HG02610 (cell line): ENCODE results near the gene PROX1.
"Not testable (repeated sequence)": the region's sequence is repeated elsewhere in the genome, so short reads cannot be mapped to it uniquely, and the experiment has no call there.

Experiments used
- ATAC-seq: cut with Tn5 transposase; IDR thresholded peaks from one replicate; pipeline ENCODE4 v1.9.1; 2021; ENCODE audit warnings: mild to moderate bottlenecking, moderate library complexity; ENCODE audit not compliant: unreplicated experiment

Gene PROX1

GRCh38 chr1:214066936-214067335, 79.2 kb downstream of the PROX1 start:
- ATAC-seq: no peak

- ATAC-seq: no peak
Measured at GRCh38 chr1:214067397-214067796, 79.6 kb downstream of the PROX1 start.

- no peak for ATAC-seq
Measured at GRCh38 chr1:214067853-214068703, 80.3 kb downstream of the PROX1 start.

GRCh38 chr1:214068979-214069378, 81.2 kb downstream of the PROX1 start:
- no peak for ATAC-seq

- ATAC-seq: no peak
Measured at GRCh38 chr1:214071469-214071868, 83.7 kb downstream of the PROX1 start.

GRCh38 chr1:214072426-214073157, 84.8 kb downstream of the PROX1 start:
- ATAC-seq: no peak

GRCh38 chr1:214074477-214074876, 86.7 kb downstream of the PROX1 start:
- ATAC-seq: no peak

- ATAC-seq: no peak
Measured at GRCh38 chr1:214075305-214075998, 87.7 kb downstream of the PROX1 start.

- no peak for ATAC-seq
Measured at GRCh38 chr1:214075999-214076707, 88.4 kb downstream of the PROX1 start.

- no peak for ATAC-seq
Measured at GRCh38 chr1:214076708-214077065, 88.9 kb downstream of the PROX1 start.

- ATAC-seq: no peak
Measured at GRCh38 chr1:214078950-214079349, 91.2 kb downstream of the PROX1 start.

- ATAC-seq: no peak
Measured at GRCh38 chr1:214085325-214085724, 97.6 kb downstream of the PROX1 start.

- ATAC-seq: no peak
Measured at GRCh38 chr1:214086945-214087344, 99.2 kb downstream of the PROX1 start.

- not testable (repeated sequence) for ATAC-seq
Measured at GRCh38 chr1:214089003-214089402, 101.2 kb downstream of the PROX1 start.
